ENCODE results near the gene FAM78A.

FAM78A gene

GRCh38 chr9:131276094-131276888 lies at the start of gene FAM78A:
FAM78A (minus strand) TSS chr9:131276510; CDS start chr9:131276179, 331 bp downstream.
- H3K9me3 ChIP-seq (ENCODE audit: control insufficient read depth, low read length): no peaks in the 10 kb centered on the region
- H3K4me3 ChIP-seq (ENCODE audit: low read length): peak within 1 kb of the TSS; percentile 62
- peaks cover 4% of the 10 kb centered on the region for H3K4me1 ChIP-seq (ENCODE audit: control insufficient read depth, insufficient read depth, low read length)
- H3K27me3 ChIP-seq (replicated peaks; ENCODE audit: control insufficient read depth, insufficient read depth, low read length): peaks cover 24% of the 10 kb centered on the region
- DNase-seq (ENCODE audit: low read depth): no peak
- H3K9ac ChIP-seq (ENCODE audit: low read length): no peak within 1 kb of the TSS
- no peaks in the 10 kb centered on the region for H3K36me3 ChIP-seq (ENCODE audit: control insufficient read depth, insufficient read depth, low read length, severe bottlenecking)

GRCh38 chr9:131324736-131325679 lies 48.7 kb upstream of the FAM78A start:
- Histone ChIP-seq H3K4me1 (ENCODE audit: control insufficient read depth, insufficient read depth, low read length) (peaks cover 10% of the 10 kb centered on the region), H3K9me3 (ENCODE audit: control insufficient read depth, low read length) (no peaks in the 10 kb centered on the region), H3K27me3 (replicated peaks; ENCODE audit: control insufficient read depth, insufficient read depth, low read length) (no peaks in the 10 kb centered on the region), H3K36me3 (ENCODE audit: control insufficient read depth, insufficient read depth, low read length, severe bottlenecking) (no peaks in the 10 kb centered on the region), H3K4me3 (ENCODE audit: low read length) (no peak overlapping the region), H3K9ac (ENCODE audit: low read length) (no peak overlapping the region)
- no peak for DNase-seq (ENCODE audit: low read depth)

GRCh38 chr9:131323629-131324028 lies 47.3 kb upstream of the FAM78A start:
- DNase-seq (ENCODE audit: low read depth): no peak
- Histone ChIP-seq H3K4me1 (ENCODE audit: control insufficient read depth, insufficient read depth, low read length) (peaks cover 10% of the 10 kb centered on the region), H3K9me3 (ENCODE audit: control insufficient read depth, low read length) (no peaks in the 10 kb centered on the region), H3K4me3 (ENCODE audit: low read length) (no peak overlapping the region), H3K36me3 (ENCODE audit: control insufficient read depth, insufficient read depth, low read length, severe bottlenecking) (no peaks in the 10 kb centered on the region), H3K9ac (ENCODE audit: low read length) (no peak overlapping the region), H3K27me3 (replicated peaks; ENCODE audit: control insufficient read depth, insufficient read depth, low read length) (no peaks in the 10 kb centered on the region)

- Histone ChIP-seq H3K4me3 (ENCODE audit: low read length) (no peak overlapping the region), H3K27me3 (replicated peaks; ENCODE audit: control insufficient read depth, insufficient read depth, low read length) (peaks cover 5% of the 10 kb centered on the region), H3K9ac (ENCODE audit: low read length) (peak overlapping the region; percentile 29), H3K36me3 (ENCODE audit: control insufficient read depth, insufficient read depth, low read length, severe bottlenecking) (no peaks in the 10 kb centered on the region), H3K9me3 (ENCODE audit: control insufficient read depth, low read length) (no peaks in the 10 kb centered on the region), H3K4me1 (ENCODE audit: control insufficient read depth, insufficient read depth, low read length) (peaks cover 7% of the 10 kb centered on the region)
- DNase-seq (ENCODE audit: low read depth): no peak
These were observed 43.8 kb upstream of the FAM78A start for GRCh38 chr9:131320031-131320685.

GRCh38 chr9:131319486-131319885 lies 43.2 kb upstream of the FAM78A start:
- Histone ChIP-seq H3K4me3 (ENCODE audit: low read length) (no peak overlapping the region), H3K9ac (ENCODE audit: low read length) (no peak overlapping the region), H3K4me1 (ENCODE audit: control insufficient read depth, insufficient read depth, low read length) (peaks cover 7% of the 10 kb centered on the region), H3K36me3 (ENCODE audit: control insufficient read depth, insufficient read depth, low read length, severe bottlenecking) (no peaks in the 10 kb centered on the region), H3K27me3 (replicated peaks; ENCODE audit: control insufficient read depth, insufficient read depth, low read length) (peaks cover 5% of the 10 kb centered on the region), H3K9me3 (ENCODE audit: control insufficient read depth, low read length) (no peaks in the 10 kb centered on the region)
- no peak for DNase-seq (ENCODE audit: low read depth)

GRCh38 chr9:131318231-131319085 lies 42.1 kb upstream of the FAM78A start:
- H3K27me3 ChIP-seq (replicated peaks; ENCODE audit: control insufficient read depth, insufficient read depth, low read length): peaks cover 5% of the 10 kb centered on the region
- DNase-seq (ENCODE audit: low read depth): no peak
- no peaks in the 10 kb centered on the region for H3K36me3 ChIP-seq (ENCODE audit: control insufficient read depth, insufficient read depth, low read length, severe bottlenecking)
- no peaks in the 10 kb centered on the region for H3K9me3 ChIP-seq (ENCODE audit: control insufficient read depth, low read length)
- no peak overlapping the region for H3K4me3 ChIP-seq (ENCODE audit: low read length)
- peaks cover 7% of the 10 kb centered on the region for H3K4me1 ChIP-seq (ENCODE audit: control insufficient read depth, insufficient read depth, low read length)
- no peak overlapping the region for H3K9ac ChIP-seq (ENCODE audit: low read length)

GRCh38 chr9:131312822-131313770 lies 36.8 kb upstream of the FAM78A start:
- no peaks in the 10 kb centered on the region for H3K36me3 ChIP-seq (ENCODE audit: control insufficient read depth, insufficient read depth, low read length, severe bottlenecking)
- no peaks in the 10 kb centered on the region for H3K9me3 ChIP-seq (ENCODE audit: control insufficient read depth, low read length)
- no peak for DNase-seq (ENCODE audit: low read depth)

GRCh38 chr9:131312246-131312645 lies 35.9 kb upstream of the FAM78A start:
- H3K4me3 ChIP-seq (ENCODE audit: low read length): no peak overlapping the region
- H3K27me3 ChIP-seq (replicated peaks; ENCODE audit: control insufficient read depth, insufficient read depth, low read length): peaks cover 5% of the 10 kb centered on the region
- no peaks in the 10 kb centered on the region for H3K4me1 ChIP-seq (ENCODE audit: control insufficient read depth, insufficient read depth, low read length)
- H3K9me3 ChIP-seq (ENCODE audit: control insufficient read depth, low read length): no peaks in the 10 kb centered on the region
- H3K36me3 ChIP-seq (ENCODE audit: control insufficient read depth, insufficient read depth, low read length, severe bottlenecking): no peaks in the 10 kb centered on the region
- H3K9ac ChIP-seq (ENCODE audit: low read length): no peak overlapping the region
- DNase-seq (ENCODE audit: low read depth): no peak

More at GRCh38 chr9:131312822-131313770, 36.8 kb upstream of the FAM78A start:
- peaks cover 5% of the 10 kb centered on the region for H3K27me3 ChIP-seq (replicated peaks; ENCODE audit: control insufficient read depth, insufficient read depth, low read length)
- peaks cover 2% of the 10 kb centered on the region for H3K4me1 ChIP-seq (ENCODE audit: control insufficient read depth, insufficient read depth, low read length)
- H3K4me3 ChIP-seq (ENCODE audit: low read length): no peak overlapping the region
- H3K9ac ChIP-seq (ENCODE audit: low read length): no peak overlapping the region

- H3K36me3 ChIP-seq (ENCODE audit: control insufficient read depth, insufficient read depth, low read length, severe bottlenecking): no peaks in the 10 kb centered on the region
These were observed 34.7 kb upstream of the FAM78A start for GRCh38 chr9:131310833-131311554.

More at GRCh38 chr9:131310833-131311554, 34.7 kb upstream of the FAM78A start:
- Histone ChIP-seq H3K4me3 (ENCODE audit: low read length) (no peak overlapping the region), H3K9me3 (ENCODE audit: control insufficient read depth, low read length) (no peaks in the 10 kb centered on the region), H3K9ac (ENCODE audit: low read length) (no peak overlapping the region), H3K4me1 (ENCODE audit: control insufficient read depth, insufficient read depth, low read length) (no peaks in the 10 kb centered on the region), H3K27me3 (replicated peaks; ENCODE audit: control insufficient read depth, insufficient read depth, low read length) (peaks cover 5% of the 10 kb centered on the region)
- DNase-seq (ENCODE audit: low read depth): no peak
